GM12872 (cell line): ENCODE results near the gene PSMD3.

Source experiments
- CTCF ChIP-seq: IDR thresholded peaks from 3 replicates; pipeline ENCODE4 v1.5.1; 2011; ENCODE audit warnings: low read depth, mild to moderate bottlenecking, low read length, moderate library complexity; ENCODE audit not compliant: insufficient read depth

Gene PSMD3

GRCh38 chr17:39972271-39972670, 8.3 kb upstream of the PSMD3 start:
- TF ChIP-seq CTCF = no peak

GRCh38 chr17:39973496-39973895, 7.1 kb upstream of the PSMD3 start:
- TF ChIP-seq CTCF = no peak

- TF ChIP-seq CTCF = no peak
Observed at GRCh38 chr17:39974433-39974832, 6.2 kb upstream of the PSMD3 start.

- TF ChIP-seq CTCF = no peak
Observed at GRCh38 chr17:39975801-39976200, 4.8 kb upstream of the PSMD3 start.

- no peak for TF ChIP-seq CTCF
Observed at GRCh38 chr17:39979016-39979670, 1.5 kb upstream of the PSMD3 start.

GRCh38 chr17:39979893-39980350, 685 bp upstream of the PSMD3 start:
- TF ChIP-seq CTCF = peak; percentile 33; the same call in 1 of the 3 replicates

GRCh38 chr17:39981207-39981741, 667 bp downstream of the PSMD3 start:
- TF ChIP-seq CTCF = no peak
